Measurements from ENCODE around the gene MSRB1.
"Not testable (repeated sequence)": the region's sequence is repeated elsewhere in the genome, so short reads cannot be mapped to it uniquely, and the experiment has no call there.

Gene MSRB1

DNA sequence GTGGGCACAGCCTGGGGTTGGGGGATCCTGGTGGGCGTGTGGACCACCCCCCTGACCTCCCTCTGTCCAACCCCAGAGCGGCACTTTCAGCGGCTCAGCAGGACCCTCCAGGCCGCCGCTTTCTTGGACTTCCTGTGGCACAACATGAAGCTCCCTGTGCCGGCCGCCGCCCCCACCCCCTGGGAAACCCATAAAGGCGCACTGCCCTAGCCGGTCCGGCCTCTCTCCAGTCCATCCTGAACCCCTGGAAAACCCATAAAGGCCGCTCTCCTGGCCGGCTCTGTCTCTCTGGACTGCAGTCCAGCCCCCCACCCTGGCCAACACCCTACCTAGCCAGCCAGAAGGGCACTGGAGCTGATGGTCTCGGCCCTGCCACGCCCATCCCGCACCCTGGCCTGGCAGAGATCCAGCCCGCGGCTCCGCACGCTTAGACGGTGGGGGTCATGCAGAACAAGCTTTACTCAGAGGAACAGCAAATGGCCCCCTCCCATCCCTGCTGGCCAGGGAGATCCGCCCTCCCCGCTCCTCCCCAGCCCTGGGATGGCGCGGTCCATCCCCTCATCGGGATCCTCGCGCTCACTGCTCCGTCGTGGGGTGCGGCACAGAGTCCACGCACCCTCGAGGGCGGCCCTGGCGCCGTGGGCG is 35.6 kb upstream of the MSRB1 start:
- DNase-seq (ENCODE audit: low read depth) = no peak

DNA sequence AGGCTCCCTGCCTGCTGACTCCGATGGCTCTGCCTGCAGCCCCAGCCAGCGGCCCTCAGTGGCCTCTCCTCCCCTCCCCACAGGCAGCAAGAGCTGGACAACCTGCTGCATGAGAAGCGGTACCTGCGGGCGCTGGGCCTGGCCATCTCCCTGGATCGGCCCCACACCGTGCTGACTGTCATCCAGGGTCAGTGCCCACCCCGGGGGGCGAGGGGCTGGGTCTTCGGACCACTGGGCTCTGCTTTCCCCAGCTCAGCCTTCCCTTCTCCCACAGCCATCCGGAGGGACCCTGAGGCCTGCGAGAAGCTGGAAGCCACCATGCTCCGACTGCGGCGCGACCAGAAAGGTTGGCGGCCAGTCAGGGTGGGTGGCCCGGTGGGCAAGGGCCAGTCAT is 34.9 kb upstream of the MSRB1 start:
- no peak for DNase-seq (ENCODE audit: low read depth)

DNA sequence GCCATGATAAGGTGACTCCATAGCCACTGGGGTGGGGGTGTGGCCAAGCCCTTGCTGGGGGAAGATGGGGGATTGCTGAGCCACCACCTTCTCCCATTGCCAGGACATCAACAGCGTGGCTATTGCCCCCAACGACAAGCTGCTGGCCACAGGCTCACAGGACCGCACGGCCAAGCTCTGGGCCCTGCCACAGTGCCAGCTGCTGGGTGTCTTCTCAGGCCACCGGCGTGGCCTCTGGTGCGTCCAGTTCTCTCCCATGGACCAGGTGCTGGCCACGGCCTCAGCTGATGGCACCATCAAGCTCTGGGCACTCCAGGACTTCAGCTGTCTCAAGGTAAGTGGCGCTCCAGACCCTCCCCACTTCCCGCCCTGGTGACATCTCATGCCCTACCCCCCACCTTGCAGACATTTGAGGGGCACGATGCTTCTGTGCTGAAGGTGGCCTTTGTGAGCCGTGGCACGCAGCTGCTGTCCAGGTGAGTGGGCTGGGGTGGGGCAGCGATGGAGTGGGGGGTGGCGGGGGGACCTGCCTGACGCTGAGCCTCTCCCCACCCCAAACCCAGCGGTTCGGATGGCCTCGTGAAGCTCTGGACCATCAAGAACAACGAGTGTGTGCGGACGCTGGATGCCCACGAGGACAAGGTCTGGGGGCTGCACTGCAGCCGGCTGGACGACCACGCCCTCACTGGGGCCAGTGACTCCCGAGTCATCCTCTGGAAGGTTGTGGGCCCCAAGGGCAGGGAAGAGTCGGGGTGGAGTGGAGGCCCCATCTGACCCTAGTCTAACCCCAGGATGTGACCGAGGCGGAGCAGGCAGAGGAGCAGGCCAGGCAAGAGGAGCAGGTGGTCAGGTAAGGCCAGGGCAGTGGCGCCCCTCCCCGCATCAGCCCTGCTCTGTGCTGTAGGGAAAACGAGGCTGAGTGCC is 34.2 kb upstream of the MSRB1 start:
- no peak for DNase-seq (ENCODE audit: low read depth)

DNA sequence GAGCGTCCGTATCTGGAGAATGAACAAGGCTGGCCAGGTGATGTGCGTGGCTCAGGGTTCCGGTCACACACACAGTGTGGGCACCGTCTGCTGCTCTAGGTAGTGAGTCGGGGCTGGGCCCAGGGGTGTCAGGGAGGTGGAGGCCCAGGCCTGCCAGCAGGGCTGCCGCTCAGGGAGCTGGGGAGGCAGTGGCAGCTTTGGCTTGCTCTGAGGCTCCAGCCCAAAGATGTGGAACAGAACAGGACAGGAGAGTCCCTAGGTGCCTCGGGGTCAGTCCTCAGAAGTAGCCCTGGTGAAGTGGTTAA is 33.2 kb upstream of the MSRB1 start:
- no peak for DNase-seq (ENCODE audit: low read depth)

DNA sequence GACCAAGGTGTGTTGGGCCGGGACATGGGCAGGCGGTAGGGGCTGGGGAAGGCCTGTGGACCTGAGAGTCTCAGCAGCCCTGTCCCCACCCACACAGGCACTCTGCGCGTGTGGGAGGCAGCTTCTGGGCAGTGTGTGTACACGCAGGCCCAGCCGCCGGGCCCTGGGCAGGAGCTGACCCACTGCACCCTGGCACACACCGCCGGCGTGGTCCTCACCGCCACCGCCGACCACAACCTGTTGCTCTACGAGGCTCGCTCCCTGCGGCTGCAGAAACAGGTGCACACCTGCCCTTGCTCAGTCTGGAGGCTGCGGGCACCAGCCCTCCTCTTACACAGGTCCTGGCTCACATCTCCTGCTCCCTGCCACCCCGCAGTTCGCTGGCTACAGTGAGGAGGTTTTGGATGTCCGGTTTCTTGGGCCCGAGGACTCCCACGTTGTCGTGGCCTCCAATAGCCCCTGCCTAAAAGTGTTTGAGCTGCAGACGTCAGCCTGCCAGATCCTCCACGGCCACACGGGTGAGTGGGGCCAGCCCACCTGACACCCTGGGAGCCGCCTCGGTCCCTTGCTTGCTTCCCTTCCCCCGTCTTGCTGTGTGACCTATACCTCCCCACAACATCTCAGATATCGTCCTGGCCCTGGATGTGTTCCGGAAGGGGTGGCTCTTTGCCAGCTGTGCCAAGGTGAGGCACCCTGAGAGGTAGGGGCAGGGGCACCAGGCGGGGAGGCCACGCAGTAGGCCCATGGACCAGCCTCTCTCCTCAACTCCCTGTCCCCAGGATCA is 32.6 kb upstream of the MSRB1 start:
- no peak for DNase-seq (ENCODE audit: low read depth)

DNA sequence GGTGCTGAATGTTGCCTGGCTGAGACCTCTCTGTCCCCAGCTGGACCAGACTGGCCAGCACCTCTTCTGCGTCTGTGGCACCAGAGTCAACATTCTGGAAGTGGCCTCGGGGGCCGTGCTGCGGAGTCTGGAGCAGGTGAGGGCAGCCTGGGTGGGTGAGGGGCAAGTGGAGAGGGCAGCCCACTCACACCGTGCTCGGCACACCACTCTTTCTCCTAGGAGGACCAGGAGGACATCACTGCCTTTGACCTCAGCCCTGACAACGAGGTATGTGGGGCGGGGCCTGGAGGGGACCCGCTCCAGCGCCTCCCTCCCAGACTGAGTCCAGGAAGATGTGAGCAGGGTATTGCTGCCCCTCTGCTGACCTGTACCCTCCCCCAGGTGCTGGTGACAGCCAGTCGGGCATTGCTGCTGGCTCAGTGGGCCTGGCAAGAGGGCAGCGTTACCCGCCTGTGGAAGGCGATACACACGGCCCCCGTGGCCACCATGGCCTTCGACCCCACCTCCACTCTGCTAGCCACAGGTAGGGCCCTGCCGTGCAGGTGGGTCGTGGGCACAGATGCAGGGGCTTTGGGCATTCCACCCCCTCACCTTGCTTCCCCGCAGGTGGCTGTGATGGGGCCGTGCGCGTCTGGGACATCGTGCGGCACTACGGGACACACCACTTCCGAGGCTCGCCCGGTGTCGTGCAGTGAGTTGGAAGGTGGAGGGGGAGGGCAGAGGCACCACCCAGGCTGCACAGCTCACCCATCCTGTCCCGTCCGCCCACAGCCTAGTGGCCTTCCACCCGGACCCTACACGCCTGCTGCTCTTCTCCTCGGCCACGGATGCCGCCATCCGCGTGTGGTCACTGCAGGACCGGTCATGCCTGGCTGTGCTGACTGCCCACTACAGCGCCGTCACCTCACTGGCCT is 31.4 kb upstream of the MSRB1 start:
- DNase-seq (ENCODE audit: low read depth) = no peak

DNA sequence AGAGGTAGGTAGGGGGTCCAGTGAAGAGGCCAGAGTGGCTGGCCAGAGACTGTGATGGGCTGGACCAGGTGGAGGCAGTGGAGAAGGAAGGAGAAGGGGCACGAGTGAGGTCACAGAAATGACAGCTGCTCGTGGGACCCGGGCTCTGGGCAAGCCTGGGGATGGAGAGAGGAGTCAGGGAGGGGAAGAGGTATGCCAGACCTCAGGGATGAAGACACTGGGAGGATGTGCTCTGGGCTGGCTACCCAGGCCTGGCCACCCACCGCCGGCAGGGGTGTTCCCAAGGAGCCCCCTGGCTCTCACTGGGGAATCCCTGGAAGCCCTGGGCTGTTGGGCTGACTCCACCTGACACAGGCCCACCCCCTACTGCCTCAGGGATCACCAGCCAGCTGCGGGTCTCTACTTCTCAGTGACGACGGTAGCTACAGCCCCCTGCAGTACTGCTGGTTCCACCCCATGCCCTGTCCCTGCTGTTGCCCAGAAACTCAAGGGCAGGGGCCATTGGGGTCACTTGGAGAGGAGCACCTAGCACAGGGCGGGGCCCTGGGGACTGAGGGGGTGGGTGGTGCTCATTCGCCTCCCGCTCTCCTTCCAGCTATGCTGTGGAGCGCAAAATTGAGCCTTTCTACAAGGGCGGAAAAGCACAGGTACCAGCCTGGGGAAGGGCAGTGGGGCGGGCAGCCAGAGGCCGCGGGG is 30.6 kb upstream of the MSRB1 start:
- no peak for DNase-seq (ENCODE audit: low read depth)

DNA sequence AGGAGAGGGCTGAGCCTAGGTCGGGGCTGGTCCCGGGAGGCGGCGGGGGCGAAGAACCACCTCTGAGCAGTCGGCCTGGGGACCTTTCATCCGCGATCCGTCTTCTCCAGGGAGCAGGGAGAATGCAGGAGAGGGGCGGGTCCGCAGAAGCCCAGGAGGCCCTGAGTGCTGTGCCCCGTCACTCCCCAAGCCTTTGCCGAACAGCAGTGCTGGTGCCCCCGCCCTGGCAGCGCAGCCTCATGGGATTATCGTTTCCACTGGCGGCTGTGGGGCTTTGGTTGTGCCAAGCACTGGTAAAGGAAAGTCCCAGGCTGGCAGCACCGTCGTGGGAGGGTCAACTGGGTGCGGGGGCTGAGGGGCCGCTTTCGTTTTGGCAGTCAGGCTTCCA is 29.5 kb upstream of the MSRB1 start:
- DNase-seq (ENCODE audit: low read depth) = no peak

DNA sequence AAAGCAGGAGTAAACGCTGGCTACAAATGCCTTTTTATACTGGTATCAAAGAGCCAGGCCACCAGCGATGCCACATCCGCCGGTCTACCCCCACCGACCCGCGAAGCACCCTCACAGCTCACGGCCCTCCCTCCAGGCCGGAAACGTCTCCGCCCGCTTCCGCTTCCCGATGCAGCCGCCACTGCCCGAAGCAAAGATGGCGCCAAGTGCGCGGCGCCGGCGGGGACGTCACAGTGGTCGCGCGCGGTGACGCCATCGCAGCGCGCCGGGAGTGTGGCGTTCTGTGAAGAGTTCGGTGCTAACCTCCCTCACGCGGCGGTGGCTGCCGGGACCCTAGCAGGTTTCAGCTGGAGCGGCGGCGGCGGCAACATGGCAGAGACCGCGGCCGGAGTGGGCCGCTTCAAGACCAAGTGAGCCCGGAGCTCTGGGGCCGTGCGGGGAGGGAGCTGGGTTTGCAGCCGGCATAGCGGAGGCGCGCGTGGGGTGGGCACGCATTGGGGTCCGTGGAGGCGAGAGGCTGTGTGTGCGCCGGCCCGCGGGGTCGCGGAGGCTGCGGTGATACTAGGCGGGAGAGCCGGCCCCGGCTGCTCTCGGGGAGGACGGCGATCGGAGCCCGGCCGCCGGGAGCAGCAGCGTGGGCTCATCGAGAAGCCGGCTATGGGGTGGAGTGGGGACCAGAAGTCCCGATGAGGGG is 28.9 kb upstream of the MSRB1 start, which contains the start of gene TBL3:
Gene TBL3 (plus strand): TSS at position 258 of the 694 bp plus-strand sequence. CDS start 112 bp downstream, at position 370.
- DNase-seq (ENCODE audit: low read depth) = peak; percentile 93

DNA sequence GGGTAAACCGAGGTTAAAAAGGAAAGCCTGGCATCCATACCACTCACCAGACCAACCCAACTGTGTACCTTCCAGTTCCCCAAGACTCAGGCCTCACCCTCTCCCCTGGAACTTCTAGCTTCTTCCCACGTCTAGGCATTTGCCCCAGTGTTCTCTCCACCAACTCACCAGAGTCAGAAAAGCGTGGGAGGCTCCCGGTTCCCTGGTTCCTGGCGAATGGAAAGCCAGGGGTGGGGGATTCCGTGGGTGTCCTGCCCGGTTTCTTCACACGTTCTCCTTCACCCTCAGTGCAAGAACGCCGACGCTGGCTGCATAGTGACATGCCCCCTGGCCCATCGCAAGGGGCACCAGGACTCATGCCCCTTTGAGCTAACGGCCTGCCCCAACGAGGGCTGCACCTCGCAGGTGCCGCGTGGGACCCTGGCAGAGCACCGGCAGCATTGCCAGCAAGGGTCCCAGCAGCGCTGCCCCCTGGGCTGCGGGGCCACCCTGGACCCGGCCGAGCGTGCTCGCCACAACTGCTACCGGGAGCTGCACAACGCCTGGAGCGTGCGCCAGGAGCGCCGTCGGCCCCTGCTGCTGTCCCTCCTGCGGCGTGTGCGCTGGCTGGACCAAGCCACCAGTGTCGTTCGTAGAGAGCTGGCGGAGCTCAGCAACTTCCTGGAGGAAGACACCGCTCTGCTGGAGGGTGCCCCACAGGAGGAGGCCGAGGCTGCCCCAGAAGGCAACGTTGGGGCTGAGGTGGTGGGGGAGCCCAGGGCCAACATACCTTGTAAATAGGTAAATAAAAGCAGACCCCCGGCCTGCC is 25.4 kb upstream of the MSRB1 start:
- DNase-seq (ENCODE audit: low read depth) = no peak

DNA sequence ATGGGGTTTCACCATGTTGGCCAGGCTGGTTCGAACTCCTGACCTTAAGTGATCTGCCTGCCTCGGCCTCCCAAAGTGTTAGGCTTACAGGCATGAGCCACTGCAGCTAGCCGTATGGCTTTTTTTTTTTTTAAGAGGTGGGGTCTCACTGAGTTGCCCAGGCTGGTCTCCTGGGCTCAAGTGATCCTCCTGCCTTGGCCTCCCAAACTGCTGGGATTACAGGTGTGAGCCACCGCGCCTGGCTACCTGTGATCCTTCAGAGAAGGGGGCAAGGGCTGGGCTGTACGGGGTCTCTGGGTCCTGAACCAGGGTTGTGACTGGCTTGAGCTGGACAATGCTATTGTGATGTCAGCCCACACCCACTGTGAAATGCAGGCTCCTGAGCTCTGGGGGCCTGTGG is 23.5 kb upstream of the MSRB1 start, which contains the start of gene RNF151:
Gene RNF151 (plus strand): TSS at position 397 of the 400 bp plus-strand sequence. CDS start 26 bp downstream, outside the sequence.
- no peak for DNase-seq (ENCODE audit: low read depth)

DNA sequence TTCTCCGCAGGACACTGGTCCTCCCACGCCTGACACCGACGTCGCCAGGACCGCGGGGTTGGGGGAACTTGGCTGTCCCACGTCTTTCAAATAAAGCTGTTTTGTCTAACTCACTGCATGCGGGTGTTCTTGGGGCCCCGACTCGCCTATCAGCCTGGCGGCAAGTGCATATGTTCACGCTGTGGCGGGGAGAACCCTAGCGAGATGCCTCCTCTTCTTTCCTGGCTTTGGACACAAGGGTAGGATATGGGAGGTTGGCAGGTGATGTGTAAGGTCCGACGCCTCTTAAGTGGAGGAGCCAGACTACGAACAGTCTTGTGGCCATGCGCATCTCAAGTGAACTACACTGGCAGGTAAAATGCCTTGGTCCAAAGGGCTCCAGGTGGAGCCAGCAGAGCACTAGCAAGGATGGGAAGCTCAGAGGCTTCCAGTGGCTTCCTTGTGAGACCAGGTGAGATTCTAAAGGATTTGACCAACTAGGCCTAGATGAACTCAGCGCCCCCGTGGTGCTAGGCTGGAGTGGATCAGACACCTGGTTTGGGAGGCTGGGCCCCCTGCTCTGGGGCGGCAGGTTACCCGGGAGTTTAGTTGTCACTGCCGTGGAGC is 22.5 kb upstream of the MSRB1 start:
- no peak for DNase-seq (ENCODE audit: low read depth)

DNA sequence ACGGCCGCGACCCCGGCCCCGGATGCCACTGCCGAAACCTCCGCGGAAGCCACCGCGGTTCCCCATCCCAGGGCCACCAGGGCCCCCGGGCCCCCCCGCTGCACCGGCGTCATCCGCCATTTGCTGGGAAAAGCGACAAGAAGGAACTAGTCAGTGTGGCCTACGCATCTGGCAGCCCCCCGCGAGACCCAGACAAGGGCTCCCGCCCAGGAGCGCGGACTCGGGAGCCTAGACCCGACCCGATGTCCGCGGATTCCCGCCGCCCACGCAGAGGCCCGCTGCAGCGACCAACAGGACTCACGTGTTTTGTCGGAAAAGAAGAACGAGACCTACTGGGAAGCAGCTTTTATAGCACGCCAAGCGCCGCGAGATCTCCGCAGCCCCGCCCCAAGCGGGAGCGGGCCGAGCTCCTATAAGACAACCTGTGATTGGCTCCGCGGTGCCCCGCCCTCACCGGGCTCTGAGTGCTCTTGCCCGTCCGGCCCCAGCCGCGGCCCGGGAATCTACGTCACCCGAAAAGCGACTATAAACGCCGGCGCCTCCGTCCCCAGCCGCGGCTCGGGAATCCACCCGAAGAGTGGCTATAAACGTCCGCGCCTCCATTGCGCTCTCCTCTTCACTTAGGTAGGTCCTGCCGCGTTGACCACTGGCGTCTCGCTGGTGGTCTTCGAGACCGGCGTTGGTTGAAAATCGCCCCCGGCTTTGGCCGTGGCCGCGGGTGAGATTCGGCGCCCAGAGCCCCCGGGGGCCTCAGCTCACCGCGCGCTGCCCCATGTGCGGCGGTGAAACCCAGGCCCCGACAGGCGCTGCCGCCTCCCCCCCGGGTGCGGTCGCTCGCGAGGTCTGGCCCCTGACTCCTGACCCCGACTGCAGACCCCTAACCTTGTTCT is 21.8 kb upstream of the MSRB1 start, which contains the start of gene RPS2:
Gene RPS2 (minus strand): TSS at position 321 of the 890 bp plus-strand sequence. CDS start 201 bp downstream, at position 120.
- peak; percentile 98 for DNase-seq (ENCODE audit: low read depth)

DNA sequence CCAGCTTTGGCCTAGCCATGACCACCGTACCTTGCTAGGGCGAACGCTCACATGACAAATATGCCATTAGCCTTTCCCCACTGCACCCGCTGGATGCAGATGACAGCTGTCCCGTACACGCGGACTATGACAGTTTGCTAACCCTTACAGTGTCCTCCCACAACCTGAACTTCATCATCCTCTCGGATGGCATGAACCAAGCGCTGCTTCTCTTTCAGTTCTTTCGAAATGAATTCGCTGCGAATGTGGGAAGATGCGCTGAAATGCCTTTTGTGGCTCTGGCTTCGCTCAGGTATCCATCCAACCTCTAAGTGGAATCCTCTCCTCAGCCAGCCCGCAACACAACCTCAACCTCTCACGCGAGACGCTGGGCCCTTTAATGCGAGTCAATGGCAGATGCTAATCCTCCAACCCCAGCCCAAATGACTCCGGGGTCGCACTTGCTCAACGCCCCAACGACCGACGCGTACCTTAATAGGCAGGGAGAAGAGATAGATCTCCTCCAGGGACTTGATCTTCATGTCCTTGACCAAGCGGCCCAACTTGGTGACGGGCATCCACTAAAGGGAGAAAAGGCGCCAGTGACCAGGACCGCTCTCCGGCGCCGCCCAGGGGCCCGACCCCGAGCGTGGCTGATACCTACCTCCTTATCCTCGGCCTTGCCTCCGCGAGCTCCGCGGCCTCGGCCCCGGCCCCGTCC is 21.0 kb upstream of the MSRB1 start:
- no peak for DNase-seq (ENCODE audit: low read depth)

DNA sequence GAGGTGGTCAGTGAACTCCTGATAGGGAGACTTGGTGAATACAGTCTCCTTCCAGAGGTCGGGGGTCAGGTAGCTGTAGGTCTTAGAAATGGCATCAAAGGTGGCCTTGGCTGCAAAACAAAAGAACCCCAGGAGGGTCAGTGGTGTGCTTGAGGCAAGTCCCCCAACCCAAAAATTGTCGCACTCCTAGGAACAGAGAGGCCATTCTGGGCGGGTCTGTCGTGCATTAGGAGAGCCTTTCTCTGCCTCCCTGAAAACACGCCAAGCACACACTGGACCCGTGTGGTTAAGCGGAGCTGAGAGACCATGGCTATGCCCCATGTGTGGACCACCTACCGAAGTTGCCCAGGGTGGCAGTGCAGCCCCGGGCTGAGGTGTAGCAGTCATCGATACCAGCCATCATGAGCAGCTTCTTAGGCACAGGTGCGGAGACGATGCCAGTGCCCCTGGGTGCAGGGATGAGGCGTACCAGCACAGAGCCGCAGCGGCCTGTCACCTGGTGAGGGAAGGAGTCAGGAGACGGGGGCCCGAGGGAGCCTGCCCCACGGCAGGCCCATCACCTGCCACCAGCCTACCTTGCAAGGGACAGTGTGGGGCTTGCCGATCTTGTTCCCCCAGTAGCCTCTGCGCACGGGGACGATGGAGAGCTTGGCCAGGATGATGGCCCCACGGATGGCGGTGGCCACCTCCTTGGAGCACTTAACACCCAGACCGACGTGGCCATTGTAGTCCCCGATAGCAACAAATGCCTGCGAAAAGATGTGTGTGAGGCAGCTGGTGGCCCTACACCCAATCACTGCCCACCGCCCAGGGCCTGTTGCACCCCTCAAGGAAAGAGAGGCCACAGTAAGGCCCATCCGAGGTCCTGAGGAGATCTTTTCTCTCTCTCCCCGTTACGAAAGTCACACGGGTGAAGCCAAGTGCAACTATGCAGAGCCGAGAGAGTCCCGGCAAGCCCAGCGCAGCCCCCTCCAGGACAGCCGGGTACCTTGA is 19.5 kb upstream of the MSRB1 start:
- not testable (repeated sequence) for DNase-seq (ENCODE audit: low read depth)

DNA sequence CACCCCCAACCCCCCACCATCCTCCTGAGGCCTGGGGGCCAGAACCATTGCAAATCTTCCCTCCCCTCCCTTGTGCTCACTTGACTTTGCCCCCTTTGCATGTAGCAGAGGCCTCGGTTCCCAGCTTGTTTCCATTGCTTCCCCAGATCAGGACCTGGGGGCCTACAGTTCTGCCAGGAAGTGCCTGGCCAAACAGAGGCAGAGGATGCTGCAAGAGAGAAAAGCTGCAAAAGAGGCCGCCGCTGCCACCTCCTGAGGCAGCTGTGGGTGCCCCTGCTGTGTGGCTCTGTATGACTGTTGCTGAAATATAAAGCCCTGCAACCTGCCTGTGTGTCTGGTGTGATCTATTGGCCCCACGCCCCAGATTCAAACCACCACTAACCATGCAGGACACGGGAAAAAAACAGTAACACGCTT is 18.7 kb upstream of the MSRB1 start:
- DNase-seq (ENCODE audit: low read depth) = no peak
